GM04504 (cell line): ENCODE measurements around the gene ADA.
"Not testable (repeated sequence)": the region's sequence is repeated elsewhere in the genome, so short reads cannot be mapped to it uniquely, and the experiment has no call there.

ENCODE experiments used
- DNase-seq: peaks from one replicate; pipeline ENCODE4 v3.0.0-alpha.2; 2012; ENCODE audit warnings: low read depth

The ADA gene

DNA sequence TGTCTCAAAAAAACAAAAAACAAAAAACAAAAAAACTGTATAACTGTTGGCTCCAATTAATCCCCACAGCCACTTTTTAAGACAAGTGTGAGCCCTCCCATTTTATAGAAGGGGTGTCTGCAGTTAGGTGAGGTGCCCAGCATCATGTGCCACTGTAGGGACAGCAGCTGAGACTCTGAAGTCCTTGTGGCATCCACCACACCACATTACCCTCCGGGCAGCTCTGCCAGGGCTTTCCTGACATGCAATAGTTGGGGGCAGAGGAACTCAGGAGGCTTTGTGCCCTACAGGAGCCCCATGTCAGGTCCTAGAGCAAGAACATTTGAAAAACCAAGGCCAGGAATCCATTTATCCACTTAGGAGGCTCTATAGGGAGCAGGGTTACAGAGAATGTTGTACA is 51.8 kb downstream of the ADA start:
- DNase-seq: no peak

DNA sequence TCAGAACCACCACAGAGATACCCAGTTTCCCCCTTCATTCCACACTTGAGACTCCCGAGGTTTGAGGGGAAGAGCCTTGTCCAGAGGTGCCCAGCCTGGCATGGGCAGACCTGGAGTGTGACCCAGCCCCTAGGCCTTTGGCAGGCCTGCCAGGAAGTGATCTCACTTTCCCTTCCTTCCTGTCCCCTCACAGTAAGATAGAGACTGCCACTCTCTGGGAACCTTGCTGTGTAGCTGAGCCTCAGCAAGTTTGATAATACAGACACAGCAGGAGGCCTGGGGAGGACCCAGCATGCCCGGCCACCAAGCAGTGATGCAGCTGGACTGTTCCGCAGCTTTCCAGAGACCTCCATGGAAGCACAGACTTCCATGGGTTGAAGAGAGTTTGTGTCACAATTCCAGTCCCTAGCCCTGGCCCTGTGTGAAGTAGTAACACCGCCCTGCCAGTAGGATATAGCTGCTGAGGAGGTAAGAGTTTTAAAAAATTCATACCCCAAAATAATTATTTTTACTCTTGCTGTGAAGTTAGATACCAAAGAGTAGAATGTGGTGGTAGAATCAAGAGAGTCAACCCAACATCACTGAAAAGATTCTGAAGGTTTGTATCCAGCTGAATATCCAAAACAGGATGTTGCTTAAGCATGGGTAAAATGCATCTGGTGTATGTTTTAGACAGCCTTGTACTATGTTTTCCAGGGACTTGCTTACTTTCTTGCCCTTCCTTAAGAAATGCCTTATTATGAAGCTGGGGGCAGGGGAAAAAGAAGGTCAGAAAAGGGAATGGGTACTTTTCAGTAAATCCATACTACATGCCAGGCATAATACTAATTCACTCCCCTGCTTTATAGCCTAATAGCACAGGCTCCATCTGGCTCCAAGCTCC is 52.8 kb downstream of the ADA start:
- no peak for DNase-seq

DNA sequence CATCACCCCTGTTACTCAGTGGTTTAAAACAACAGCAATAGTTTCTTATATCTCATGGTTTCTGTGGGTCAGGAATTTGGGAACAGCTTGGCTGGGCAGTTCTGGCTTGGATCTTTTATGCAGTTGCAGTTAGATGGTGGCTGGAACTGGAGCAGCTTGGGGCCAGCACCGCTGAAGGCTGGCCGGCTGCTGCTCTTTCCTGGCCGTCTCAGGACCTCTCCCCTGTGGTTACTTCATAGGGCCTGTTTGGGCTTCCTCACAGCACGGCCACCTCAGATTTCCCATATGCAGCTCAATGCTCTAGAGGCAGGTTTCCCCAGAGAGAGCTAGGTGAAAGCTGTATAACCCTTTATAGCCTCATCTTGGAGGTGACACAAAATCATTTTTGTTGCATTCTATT is 53.6 kb downstream of the ADA start:
- no peak for DNase-seq

DNA sequence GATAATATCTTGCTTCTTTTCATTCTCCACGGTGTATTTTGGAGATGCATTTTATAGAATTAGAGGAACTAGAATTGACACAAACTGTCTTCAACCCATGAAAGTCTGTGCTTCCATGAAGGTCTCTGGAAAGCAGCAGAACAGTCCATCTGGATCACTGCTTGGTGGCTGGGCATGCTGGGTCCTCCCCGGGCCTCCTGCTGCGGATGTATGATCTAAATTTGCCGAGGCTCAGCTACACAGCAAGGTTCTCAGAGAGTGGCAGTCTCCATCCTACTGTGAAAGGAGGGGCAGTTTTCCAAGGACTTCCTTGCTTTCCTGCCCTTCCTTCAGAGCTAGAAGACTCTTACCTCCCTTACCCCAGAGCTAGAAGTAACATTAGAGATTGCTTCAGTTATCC is 54.0 kb downstream of the ADA start:
- no peak for DNase-seq

DNA sequence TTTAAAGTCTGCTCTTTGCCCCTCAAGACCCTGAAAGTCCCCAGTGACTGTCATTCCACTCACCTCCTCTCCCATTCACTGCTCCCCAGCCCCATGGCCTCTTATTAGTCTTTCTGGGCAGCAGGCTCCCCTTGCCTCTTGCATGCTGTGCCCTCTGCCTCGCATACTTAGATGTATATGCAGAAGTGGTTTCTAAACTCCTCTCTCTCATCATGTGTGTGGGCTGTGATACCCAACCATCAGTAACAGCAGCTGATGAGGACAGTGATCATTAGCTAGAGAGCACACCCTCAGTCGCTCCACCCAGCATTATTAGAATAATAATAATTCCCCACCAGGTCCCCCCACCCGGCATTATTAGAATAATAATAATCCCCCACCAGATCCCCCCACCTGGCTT is 54.6 kb downstream of the ADA start:
- DNase-seq: no peak

DNA sequence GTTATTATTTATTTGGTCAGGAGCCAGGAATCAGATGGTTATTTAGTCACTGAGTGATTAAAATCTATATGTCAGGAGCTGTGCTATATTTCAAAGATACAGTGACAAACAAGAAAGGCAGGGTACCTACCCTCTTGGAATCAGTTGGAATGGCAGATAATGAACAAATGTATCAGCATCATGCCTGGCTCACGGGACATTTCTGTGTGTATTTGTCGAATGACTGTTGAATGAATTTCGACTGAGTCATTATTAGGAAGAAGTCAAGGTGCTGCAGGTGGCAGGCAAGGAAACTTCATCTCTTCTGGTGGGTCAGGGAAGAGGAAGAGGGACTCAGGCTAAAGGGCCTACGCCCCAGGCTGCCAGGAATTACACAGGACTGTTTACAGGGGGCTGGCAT is 55.5 kb downstream of the ADA start:
- no peak for DNase-seq

DNA sequence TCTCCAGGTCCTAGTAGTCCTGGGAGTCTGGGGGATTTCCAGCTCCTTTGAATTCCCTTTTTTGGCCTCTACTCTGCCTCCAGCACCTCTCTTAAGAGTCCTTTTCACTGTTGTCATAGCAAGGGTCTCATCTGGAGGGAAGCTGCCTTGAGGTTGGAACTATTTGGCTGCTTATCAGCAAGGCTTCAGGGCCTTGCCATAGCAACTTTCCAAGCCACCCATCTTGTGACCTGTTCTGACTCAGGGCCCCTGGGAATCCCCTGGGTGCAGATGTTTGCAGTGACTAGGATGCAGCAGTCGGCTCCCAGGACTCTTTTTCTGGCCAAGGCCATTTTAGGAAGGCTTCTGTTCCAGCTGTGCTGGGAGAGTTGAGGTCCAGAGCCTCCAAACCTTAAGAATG is 56.8 kb downstream of the ADA start:
- DNase-seq: peak; percentile 57

DNA sequence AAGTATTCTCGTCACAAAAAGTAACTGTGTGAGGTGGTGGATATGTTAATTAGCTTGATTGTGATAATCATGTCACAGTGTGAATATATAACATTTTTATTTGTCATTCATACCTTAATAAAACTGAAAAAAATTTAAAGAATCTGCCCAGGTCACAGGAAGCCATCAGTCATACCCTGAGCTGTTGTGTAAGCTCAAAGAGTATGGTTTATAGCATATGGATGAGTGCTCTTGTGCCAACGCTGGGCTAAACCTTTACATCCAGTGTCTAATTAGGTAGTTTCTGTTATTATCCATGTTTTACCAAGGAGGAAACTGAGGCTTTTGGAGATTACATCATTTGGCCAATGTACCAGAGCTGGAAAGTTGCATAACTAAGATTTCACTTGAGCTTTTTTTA is 57.7 kb downstream of the ADA start:
- DNase-seq: no peak

DNA sequence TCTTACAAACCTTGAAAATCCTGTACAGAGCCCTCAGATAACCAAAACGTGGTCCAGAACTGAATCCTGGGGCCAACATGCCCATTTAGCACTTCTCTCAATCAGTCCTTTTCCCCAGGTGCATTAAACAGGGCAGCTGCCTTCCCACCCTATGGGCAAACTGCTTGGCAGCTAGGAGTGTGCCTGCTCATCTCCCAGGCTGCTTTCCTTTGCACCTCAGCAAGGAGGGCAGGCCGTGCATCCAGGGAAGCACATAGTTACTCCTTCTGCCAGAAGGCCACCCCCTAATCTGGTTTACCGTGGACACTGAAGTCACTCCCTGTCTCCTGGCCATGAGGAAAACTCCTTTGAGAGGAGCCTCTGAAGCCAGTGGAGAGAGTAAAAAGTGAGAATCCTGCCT is 59.1 kb downstream of the ADA start:
- no peak for DNase-seq

DNA sequence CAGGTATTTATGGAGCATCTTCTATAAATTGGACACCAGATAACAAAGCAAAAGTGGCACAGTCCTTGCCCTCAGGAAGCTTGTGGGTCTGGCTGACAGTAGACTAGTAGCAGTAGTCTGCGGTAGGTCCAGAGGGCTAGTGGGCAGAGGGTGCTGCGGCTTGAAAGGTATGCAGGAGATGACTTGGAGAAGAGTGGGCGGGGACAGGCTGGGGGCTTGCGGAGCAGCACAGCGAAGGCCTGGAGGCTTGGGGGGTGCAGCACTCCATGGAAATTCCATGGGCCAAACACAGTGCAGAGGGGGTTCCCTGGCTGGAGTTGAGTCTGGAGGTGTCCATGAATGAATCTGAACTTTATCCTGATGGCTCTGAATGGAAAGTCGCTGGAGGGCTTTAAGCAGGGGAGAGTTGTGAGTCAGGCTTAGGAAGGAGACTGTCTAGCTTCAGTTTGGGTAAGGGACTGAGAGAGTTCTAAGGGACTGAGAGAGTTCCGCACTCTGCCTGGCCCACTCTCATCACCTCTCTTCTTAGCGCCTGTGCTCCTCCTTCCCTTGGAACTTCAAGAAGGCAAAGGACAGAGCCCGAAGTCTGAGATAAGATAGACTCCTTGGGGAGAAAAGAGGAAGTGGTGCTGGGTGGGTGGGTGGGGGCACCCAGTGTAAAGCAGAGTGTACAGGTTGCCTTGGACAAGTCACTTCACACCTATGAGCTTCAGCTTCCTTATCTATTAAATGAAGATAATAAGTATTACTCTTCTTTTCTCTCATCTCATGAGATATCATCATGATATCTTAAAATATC is 60.3 kb downstream of the ADA start:
- DNase-seq: no peak

DNA sequence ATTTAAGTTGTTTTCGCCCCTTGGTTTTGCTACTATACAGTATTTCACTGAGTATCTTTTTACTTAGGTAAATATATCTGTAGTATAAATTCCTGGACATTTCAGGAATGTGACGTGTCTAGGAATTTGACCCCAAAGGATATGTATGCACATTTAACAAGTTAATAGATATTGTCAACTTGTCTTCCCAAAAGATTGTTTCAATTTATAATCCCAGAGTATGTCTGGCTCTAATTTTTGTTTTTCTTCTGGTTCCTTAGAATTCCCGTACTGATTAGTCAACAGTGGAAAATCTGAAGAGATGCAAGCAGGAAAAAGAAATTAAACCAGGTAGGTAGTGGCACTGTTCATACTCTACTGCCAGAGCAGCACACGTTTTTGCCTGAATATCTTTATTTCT is 62.0 kb downstream of the ADA start:
- DNase-seq: no peak

DNA sequence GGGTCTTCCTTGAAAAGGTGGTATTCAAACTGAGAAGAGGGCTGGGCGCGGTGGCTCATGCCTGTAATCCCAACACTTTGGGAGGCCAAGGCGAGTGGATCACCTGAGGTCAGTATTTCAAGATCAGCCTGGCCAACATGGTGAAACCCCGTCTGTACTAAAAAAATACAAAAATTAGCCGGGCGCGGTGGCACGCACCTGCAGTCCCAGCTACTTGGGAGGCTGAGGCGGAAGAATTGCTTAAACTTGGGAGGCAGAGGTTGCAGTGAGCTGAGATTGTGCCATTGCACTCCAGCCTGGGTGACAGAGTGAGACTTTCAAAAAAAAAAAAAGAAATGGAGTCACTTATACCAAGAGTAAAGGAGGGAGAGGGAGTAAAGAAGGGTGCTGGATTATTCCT is 63.2 kb downstream of the ADA start:
- not testable (repeated sequence) for DNase-seq

DNA sequence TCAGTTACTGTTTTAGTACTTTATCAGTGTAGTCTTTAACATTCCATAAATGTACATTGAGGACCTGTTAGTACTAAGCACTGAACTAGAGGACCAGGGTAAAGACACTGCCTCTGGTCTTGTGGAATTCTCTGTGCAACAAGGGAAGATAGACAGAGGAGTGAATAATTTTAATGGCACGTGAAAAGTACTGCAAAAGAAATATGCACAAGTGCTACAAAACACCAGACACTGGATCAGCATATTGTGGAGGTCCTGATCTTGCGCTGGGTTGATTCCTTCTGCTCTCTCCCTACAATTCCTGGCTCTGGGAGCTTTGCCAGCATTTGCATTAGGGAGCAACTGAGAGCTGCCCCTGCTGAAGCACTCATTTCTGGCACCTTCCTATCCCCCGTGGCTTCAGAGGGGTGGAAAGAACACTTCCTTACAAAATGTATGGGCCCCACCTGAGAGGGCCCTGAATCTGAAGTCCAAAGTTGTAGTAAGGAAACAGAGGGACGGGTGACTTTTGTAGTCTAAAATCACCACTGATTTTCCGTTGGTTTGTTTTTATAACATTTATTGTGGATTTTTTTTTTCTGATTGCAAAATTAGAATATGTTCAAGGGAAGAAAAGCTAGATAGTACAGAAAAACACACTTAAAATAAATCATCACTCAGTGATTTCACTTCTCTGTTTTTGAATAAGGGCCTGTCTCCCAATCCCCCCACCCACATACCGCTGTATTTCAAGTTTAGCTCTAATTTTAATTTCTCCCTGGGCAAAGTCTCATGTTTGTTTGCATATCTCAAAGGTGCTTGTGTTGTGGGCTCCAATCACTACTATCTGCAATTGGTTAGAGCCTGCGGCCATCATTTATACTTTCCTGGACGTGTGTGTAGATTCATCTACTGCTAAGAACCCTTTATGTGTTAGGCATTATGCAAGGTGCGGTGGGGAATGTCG is 64.2 kb downstream of the ADA start:
- no peak for DNase-seq

DNA sequence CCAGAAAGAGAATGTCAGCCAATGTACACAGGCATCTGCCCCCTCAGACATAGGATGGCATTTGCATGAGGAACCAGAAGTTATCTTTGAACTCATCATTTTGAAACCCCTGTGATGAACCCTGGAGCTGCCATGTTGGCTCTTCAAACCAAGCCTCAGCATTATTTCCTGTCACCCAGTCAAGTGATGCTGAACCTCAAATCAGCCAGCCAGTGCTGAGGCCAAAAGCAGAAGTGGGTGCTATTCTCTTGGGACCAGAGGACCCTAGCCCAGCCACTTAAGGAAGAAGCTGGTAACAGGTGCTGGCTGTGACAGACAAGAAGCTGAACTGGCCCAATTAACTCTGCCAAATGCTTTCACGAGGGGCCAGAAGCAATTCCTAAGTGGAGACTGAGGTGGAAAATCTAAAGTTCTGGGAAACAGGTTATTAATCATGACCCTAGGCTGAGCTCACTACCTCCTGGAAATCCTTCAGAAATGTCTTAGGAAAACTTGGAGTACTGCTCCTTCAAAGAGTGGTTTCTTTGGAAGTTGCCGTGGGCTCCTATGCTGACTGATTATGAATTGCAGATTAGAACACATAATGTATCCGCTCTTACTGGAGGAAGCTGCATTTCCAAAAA is 65.1 kb downstream of the ADA start:
- no peak for DNase-seq

DNA sequence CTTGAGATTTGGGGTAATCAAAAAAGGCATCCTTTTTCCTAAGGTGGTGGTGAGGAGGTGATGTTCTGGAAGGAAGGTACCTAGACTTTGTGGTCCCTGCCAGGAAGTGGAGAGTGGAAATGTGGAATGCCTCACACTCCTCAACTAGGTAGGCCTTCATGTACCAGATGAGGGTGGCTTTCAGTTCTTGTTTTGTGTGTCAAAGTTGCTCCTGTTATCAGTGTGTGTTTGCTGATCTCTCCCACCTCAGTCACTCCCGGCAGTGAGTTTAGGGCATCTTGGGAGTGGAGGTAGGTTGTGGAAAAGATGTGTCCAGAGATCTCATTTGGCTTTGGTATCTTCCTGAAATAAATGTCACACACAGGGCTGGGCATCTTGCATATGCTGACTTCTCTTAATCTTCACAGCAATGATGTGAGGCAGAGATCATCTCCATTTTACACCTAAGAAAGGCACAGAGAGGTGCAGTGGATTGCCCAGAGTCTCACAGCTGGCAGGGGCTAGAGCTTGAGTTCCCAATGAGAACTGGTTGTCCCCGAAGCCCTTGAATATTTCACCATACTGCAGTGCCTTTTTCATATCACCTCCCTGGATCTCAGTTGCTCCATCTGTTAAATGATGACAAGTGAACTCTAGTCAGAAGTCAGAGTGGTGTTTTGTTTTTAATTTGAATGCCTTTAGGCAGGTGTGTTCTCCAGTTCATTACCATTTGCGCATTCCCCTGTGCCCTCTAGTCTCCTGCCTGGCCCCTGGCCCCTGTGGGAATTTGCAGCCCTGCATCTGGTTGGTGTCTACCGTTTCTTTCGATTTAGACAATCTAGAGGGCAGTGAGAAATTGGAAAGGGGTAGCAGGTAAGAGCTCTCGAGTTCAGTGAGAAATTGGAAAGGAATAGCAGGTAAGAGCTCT is 66.2 kb downstream of the ADA start:
- DNase-seq: no peak

DNA sequence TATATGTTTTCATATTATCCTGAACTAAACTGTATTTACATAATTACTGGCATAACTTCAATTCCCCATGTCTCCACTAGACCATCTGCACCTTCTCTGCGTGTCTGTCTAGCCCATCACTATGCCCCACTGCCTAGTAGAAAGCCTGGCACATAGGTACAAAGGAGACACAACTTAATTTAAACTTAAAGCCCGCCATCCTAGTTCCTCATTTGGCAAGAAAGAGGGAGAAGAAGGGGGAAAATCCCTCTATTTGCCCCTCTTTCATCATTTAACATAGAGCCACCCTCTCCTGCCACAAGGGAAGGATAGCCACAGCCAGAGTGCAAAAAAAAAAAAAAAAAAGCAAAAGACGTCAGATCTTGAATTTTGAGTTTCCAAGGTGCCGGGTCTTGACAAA is 67.3 kb downstream of the ADA start:
- no peak for DNase-seq

DNA sequence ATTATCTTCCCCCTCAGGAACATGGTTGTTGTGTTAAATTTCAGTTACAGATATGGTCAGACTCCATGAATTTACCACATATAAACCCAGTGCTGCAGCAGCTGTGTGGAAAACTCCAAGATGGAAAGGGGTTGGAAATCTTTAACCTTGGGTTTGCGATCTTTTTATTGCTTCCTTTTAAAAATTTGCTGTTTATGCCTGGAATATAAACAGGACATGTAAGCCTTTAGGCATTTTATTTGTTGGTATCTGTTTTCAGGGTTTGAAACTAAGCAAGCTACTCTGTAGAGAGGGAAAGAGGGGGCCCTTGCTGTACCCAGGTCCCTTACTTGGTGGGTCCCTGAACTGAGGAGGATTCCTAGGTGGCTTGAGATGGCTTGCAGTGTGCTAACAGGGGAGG is 68.3 kb downstream of the ADA start:
- DNase-seq: no peak

DNA sequence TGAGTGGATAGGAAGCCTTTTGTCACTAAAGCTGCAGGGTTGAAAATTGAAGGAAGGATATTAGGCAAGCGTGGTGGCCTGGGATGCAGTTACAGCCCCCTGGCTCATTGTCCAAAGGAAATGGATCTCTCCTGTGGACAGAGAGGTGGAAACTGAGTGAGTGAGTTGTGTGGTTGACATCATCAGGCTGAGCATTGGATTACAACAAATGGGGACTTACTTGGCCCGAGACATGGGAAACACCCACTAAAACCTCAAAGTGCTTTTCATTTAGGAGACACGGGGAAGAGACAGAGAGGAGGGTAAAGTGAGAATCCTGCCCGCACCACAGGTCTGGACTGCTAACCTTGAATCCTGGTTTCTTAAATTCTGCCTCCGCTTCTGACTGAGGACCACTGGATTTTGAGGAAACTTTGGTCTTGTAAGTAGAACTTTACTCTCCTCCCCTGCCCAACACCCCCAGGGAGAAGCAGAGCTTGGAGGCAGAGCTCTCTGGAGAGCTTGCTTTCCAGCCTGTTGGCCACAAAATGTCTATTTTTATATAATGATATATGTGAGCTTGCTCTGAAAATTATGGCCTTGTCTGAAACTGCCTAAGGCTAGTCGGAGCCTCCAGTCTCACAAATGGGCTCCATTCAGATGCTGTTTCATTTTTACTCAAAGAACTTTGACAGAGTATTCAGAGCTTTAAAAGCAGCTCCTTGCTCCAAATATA is 69.0 kb downstream of the ADA start, which contains the start of gene PKIG:
TSS of gene PKIG (plus strand) at position 269 of the 715 bp plus-strand sequence. CDS start 31,978 bp downstream, outside the sequence.
- DNase-seq: peak; percentile 79

DNA sequence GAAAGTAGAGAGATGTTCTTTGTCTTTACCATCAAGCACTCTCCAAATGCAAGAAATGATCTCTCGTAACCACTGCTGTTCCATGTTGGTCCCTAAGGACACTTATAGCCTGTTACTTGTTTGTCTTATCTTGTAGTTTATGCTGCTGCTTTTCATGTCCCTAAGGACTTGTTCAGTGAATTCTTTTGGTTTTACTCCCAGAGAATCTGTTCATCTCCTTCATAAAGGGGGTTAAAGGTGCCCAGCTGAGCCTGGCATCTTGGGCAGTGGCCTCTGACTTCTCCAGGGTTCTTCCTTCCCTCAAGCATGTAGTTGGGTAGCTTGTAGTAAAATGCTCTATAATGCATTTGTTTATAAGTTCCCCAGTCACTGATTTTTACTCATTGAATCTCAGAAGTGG is 70.0 kb downstream of the ADA start:
- no peak for DNase-seq
